ENCODE data around the gene ALDH3A1.

Gene ALDH3A1

DNA sequence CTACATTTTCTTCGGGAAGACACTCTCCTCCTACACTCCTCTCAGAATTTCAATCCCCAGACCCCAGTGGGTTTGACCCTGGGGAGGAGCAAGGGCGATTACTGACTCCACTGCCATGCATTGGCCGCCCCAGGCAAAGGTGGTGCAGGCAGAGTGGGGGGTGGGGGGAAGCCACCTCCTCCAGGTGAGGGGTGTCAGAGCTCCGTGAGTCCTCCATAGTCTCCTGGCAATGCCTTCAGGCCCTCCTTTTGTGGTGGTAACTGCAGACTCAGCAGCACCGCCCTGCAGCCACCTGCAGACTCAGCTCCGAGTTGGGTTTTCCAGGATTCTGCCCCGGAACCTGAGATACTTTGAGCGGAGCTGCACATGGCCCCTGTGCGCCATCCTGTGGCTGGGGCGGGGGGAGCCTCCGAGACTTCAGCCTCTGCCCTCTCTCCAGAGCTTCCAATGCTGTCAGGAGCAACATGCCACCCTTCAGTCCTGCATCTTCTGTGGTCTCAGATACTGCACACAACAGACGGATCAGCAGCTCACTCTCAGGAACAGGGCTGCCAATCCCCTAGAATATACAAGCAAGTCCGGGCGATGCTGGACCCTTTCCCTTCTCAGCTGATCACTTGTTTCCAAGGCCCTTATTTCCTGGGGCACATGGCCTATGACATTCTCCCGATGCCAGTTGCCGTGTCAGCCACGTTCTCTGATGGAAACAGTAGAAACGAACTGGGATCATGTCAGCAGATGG, 29.3 kb downstream of the ALDH3A1 start:
- DNase-seq = no peak

DNA sequence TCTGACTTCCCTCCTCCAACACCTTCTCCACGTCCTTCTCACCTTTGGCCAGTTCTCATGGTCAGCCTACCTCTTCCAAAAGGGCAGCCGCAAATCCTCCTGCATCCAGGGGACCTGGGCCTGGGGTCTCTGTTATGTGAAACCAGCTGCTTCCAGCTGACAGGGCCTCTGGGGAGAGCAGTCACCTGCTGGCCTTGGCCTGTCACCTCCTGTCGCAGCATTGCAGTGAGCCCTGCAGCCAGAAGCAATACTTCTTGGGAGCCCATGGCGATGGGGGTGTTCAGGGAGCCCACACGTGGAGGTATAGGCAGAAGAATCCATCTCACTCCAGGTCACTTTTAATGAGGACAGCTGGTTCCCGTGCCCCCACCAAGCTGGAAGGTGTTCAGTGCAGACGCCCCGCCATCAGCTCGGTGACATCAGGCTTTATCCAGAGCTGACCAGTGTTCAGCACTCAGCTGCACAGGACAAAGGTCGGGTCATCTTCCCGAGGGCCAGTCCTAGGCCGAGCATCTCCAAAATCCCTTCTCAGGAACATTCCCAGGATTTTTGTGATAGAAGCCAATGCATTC, 30.0 kb downstream of the ALDH3A1 start:
- no peak for DNase-seq

DNA sequence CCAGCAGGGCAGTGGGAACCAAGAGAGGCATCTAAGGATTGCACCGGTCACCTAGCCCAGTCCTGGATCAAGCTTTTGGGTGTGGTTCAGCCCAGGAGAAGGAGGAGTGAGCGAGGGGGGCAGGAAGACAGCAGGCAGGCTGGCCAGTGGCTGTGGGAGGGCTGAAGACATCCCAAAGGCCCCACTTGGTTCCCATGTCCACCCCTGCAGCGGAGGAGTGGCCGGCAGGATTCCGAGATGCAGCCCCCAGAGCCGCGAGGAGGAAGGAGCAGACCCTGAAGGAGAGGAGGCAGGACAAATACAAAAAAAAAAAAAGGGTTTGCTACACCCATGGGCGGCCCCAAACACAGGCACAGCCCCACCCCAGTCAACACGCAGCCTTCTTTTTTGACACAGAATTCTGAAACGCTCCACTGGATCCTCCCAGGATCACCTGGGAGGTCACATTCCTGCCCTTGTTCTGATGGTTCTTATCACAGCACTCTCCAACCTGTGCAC, 30.6 kb downstream of the ALDH3A1 start:
- DNase-seq = no peak

DNA sequence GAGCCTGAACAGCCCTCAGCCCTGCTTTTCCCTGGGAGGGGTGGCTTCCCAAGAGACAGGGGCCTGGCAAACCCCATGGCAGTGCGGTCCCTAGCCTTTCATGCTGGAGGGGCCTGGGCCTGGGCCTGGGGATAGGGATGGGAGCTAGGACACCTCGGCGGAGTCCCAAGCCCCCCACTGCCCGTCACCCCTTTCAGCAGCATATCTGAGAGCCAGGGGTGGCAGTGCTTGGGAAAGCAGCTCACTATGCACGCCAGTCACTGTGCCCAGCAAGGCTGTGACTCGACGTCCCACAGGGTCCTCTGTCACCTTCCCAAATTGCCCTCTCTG, 31.1 kb downstream of the ALDH3A1 start:
- no peak for DNase-seq

DNA sequence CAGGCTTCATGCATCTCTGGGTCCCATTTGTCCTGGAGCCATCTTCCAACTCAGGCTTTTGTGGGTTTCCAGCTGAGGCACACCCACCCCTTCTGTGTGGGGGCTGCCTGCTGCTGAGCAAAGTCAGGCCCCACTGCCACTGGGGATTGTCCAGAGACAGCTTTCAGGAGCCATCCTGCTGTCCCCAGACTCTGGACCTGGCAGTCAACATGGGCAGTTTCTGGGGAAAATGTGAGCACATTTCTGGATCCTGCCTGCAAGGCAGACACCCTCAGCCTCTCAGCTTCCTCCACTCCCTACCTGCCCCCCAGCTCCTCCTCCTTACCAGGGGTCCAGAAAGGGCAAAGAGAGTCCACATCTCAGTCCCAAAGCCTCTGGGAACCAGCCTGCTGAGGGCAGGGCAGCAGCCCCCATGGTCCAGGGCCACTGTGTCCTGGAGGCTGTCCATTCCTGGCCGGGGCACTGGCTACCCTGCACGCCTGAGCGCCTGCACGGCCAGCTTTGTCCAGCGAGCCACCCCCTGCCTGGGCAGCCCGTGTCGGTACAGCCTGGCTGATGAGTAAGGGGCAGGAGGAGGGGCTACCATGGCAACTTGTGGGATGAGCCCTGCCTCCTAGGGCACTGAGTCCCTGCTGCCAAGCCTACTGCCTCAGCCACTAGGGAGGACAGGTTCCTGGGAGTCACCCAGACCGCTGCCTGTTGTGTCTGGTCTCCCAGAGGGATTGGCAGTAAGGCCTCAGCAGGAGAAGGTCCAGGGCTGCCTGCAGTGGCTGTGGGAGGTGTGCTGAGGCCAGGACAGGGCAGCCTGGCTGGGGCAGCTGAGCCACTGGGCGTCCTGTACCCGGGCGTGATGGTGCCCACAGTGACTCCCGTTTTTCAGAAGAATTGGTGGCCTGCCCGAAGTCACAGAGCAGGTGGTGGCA, 31.7 kb downstream of the ALDH3A1 start, which contains the start of gene SLC47A2:
Gene SLC47A2, minus strand, starts transcription at position 477 of the 923 bp plus-strand sequence. Its CDS starts 29 bp downstream, at position 448.
- no peak for DNase-seq

DNA sequence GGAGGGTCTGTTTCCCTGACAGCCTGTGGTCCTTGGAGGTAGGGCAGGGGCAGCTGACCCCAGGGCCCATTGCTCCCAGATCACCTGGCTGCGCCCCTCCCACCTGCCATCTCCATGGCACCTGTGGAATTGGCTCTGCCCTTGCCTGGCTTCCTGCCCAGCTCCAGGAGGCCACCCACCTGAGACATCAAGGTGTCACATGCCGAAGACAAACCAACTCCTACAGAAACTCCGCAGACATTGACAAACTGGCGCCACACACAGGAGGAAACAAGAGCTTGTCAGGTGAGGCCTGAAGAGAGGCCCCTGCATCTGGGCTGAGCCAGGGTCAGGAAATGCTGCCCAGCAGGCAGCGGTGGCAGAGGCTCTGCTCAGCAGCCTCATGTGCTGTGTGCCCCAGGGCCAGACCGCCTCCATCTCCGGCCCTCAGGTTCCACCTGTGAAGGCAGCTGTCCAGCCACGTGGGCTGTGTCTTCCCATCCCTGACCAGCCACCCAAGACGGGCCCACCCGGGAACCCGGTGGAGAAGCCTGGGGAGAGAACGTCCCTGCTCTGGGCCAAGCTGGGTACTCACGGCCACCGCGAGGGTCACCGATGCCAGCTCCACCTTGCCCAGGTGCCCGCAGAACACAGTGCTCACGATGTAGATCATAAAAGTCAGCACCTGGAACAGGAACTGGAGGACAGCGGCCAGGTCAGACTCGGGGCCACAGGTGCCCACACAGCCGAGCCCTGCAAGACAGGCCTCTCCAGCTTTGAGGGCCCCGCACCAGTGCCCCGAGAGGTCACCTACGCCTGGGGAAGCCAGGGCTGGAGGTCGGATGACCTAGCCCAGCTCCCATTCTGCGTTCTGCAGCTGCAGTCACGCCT, 33.3 kb downstream of the ALDH3A1 start:
- peak; percentile 52 for DNase-seq

DNA sequence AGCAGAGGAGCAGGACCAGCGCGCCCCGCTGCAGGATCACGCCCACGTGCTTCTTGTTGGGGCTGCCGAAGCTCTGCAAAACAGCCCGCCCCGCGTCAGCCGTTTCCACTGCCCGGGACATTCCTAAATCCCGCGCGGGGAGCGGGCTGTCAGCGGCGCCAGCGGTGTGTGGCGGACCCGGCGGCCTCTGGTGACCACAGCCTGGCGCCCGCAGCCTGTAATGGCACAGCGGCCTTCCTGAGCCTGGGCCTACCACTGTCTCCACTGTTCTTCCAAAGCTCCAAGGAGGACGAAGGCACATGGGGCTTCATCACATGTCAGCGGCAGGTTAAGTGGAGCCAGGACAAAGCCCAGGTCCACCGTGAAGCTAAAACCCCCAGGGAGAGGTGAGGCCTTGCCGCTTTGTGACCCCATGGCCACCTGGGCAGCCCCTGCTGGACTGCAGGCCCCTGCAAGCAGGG, 34.2 kb downstream of the ALDH3A1 start:
- no peak for DNase-seq

DNA sequence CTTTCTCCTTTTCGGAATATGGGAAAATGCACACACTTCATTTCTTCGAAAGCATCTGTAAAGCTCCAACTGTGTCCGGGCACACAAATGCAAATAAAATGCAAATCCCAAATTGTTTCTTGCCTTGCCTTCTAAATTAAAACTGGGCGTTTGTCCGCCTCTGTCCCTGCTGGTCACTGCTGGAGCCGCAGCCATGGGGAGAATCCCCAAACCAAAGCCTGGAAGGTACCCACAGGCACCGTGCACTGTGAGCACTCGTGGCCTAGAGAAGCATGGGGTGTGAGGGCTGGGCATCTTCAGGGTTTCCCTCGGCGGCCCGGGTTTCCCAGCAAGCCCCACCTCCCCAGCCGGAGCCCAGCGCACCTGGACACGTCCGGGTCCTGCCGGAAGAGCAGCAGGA, 34.6 kb downstream of the ALDH3A1 start:
- DNase-seq = no peak

DNA sequence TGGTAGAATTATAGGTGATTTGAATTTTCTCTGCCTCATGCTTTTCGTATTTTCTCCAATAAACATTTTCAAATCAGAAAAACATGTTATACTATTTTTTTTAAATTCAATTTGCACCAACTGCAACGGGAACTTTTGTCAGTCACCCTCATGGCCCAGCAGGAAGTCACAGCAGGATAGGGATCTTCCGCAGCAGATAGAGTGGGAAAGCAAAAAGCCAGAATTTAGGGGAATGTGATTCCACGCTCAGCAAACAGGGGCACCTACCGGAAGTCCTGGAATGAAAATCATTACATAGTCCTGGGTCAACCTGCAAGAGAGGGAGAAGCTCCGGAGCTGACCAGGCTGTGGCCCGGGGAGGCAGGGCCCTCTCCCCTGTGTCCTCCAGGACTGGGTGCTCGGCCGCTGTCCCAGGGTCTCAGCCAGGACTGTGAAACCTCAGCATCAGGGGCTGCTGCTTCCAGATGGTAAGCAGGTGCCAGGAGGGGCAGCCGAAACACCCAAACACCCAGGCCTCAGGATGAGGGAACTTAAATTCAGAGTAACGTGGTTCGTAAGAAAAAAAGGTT, 35.6 kb downstream of the ALDH3A1 start:
- no peak for DNase-seq

DNA sequence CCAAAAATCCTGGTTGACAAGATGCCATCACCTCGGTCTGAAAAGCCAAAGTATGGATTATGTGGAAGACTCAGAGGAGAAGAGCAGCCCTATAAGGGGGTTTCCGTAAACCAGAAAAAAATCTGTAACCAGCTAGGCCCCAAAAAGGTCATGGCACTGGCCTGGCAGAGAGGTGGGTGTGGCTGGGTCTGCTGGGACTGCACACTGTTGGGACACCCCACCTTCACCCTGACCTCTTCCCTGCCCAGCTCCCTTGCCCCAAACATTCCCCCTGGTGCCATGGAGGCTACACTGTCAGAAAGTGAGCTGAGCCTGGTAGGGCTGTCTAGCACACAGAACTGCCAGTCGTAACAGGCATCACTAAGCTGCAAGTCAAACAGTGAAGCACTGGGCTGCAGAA, 38.3 kb downstream of the ALDH3A1 start:
- DNase-seq = no peak

DNA sequence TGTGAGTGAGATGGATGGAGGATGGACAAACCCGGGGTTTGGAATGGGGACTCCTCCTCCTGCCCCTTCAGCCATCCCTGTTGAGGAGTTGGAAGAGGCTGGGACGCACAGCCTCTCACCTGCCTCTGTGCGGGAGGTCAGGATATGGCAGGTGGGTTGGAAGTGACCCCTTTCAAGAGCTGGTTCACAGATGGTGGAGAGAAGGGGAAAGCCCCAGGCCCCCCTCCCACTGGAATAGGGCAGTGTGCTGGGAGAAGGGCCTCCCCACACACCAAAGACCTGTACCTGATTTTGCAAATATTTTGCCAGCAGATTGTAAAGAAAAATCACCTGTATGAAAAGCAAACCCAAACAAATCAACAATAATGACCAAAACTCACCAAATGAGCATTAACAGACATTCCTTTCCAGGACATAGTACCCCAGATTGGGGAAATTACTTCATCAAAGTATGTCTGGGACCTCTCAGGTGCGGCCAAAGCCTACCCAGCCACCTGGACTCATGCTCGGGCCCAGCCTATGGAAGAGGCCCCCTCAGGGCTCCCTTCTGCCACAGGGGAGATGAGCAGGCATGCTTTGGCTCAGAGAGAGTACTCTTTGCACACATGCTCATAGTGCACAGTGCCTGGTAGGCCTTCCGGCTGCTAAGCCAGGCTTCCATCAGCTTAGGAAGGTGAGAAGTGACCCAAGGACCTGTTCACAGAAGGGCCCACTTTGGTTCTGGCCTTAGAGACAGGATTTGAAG, 39.5 kb downstream of the ALDH3A1 start:
- no peak for DNase-seq

DNA sequence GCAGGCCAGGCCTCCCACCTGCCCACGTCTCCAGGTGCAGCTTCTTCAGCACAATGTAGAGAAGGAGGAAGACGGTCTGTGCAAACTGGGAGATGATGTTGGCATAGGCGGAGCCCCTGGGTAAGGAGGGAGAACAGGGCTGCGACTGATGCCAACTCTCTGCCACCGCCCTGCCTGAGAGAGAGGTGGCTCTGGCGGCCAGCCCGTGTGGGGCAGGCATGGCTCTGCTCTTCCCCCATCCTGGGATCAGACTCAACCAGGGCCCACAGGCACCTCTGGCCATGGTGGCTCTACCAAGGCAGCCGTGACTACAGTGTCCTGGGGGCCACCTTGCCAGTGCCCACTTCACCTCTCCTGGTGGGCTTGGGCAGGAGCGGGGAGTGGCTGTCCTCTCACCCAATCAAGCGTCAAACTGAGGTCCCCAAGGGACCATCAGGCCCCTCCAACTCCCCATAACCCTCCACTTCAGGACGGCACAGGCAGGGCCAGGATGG, 40.3 kb downstream of the ALDH3A1 start:
- DNase-seq = no peak

DNA sequence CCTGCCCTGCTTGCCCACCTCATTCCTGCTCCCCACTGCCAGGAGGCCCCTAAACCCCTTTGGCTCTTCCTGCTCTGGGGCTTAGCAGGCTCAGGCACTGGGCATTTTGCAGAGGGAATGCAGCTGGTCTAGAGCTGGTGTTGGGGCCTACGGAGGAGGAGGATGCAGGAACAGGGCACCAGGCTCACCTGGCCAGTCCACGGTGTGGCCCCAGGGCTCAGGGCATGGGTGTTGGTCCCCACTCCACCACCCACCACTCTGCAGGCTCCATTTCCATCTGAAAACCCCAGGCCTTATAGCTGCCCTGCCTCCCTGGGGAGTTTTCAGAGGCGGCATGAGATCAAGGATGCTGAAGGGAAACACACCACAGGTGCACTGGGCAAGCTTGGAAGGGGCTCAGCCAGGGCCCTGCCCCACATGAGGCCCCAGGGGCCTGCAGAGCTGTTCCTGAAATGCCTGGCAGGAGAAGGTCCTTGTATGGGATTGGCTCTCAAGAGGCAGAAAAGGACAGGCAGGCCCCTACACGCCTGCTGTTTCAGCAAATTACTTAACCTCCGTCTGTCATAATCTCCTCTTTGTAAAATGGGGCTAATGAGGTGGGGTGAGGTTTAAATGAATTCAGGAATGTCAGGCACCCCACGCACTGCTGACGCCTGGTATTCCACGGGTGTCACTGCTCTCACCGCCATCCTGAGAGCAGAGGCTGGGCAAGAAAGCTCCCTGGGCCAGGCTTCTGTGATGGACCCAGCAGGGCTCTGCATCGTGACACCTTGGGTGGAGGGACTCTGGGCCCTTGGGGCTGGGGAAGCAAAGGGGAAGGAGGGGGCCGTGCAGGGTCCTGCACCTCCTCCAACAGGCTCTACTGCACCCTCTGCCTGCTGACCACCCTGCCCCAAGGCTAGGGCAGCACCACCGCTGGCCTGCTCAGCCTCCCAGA, 41.0 kb downstream of the ALDH3A1 start:
- no peak for DNase-seq

DNA sequence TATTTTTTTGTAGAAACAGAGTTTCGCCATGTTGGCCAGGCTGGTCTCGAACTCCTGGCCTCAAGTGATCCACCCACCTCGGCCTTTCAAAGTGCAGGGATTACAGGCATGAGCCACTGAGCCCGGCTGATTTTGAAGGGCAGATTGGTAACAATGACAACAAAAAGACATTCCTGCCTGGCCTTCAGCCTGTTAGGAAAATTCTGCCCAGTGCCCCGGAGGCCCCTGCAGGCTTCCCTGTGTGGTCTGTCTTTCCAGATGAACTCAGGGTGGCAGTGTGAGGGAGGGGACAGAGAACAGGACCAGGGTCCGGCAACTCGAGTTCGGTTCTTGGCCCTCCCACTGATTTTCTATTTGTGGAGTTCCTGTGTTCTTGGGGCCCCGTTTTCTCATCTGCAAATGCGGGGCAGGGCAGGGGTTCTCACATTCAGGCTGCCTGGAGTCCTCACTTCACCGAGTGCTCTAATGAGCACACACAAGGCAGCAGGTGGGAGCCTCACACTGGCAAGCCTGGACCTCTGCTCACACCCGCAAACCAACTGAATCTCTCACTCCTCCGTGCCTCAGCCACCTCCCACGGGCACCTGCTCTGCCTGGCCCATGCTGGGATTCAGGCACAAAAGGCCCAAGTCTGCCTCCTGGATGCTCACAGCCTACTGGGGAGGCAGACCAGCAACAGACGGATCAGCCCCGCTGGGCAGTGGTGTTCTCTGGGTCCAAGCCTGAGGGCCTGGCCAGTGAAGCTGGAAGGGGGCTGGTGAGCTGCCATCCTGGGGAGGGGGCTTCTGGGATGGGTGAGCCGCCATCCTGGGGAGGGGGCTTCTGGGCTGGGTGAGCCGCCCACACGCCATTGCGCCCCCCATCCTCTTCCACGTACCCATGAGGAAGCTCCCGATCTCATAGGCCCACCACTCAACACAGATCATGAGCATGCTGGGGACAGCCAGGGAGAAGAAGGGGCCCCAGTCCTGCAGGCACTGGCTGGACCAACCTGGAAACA, 42.0 kb downstream of the ALDH3A1 start:
- DNase-seq = no peak

DNA sequence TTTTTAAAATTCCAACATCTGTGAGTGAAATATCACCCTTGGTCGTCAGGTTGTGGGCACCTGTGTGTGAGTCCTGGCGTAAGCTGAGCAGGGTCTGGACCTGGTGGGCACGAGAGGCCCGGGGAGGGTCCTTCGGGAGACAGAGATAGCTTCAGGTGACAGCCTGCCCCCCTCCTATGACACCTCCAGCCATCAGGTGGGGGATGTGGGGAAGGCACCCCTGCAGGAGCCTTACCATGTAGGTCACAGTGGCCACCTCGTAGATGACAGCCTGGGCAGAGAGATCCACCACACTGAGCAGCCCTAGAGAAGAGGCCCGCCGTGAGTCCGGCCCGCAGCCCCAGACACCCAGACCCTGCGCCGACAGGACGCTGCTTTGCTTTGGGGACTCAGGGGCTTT, 42.9 kb downstream of the ALDH3A1 start:
- no peak for DNase-seq

DNA sequence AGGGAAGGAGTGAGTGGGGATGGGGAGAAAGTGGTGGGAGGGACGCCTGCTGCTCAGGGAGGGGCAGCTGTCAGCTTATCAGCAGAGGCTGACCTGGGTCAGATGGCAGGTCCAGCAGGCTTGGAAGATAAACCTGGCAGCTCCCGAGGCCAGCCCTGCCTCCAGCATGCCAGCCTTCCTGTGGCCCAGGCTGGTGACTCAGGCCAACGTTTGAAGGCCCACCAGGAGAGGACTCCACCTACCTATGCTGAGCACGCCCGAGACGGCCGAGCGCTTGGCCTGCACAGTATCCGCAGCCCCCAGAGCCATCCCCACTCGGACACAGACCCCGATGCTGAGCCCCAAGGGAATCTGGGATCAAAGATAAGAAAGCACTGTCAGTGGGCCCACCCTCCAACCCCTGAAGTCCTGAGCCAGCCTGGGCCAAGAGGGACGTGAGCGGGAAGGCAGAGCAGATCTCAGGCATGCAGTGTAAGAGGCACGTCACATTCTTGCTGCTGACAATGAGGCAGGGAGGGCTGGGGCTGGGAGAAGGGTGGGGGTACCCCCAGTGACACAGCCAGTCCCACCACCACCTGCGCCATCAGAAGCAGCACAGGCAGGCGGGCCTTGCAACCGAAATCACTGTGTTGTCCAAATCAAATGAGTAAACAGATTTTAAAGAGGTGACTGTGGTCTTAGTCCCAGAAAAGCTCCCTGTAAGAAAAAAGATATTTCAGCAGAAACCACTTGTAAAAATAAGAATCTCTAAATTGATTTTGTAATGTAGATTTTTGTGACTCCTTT, 44.1 kb downstream of the ALDH3A1 start:
- DNase-seq = no peak

DNA sequence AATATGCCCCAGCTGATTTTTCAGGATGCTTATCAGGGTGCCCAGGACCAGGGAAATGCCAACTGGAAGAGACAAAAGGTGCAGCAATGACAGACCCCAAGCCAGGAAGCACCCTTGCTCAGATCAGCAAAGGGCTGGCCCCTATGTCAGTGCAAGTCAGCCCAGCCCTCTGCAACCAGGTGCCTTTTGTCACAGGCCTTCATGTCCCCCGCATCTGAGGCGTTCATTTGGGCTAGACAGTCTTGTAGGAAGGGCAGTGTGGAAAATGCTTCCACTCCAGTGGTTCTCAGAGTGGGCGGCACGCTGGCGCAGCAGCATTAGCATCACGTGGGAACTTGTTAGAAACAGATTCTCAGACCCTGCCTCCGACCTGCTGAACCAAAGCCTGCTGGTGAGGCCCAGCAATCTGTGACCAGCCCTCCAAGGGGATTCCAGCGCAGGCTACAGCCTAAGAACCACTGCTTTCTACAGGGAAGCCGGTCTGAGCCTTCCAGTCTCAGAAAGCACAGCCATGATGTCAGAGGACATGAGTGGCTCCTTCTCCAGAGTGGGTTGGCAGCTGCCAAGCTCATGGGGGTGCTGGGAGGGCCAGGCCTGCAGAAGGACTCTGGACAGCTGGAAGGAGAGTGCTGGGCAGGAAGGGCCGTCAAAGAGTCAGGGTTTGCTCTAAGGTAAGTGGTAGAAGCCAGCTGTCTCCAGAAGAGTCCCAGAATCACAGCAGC, 44.8 kb downstream of the ALDH3A1 start:
- peak; percentile 24 for DNase-seq

All from NCI-H2029 treated with DMSO at 0.1 percent for 48 hours (cell line).